ENCODE results near the gene SIGMAR1. TPM values are rescaled to one million over a fixed set of nuclear protein-coding genes. Genes with fewer than 3 reads are reported as not detected.
A peak's percentile ranks its signal among the peaks of the same experiment; 100 is the strongest.

Gene SIGMAR1
- total RNA-seq (2021; fragmentation: NEBNext Ultra II Directional; extraction: Animal tissue kit (Norgen Biotek cat#: 25700)) (84.2 and 86.8 TPM in 2 replicates), polyA plus RNA-seq (2011; rRNA removed) (134 and 169 TPM in 2 replicates), polyA minus RNA-seq (2011; rRNA and poly(A)+ RNA removed) (76.9 and 81.2 TPM in 2 replicates)
- polyA plus RNA-seq (2011; cell fraction: cytosol; rRNA removed): 106 TPM
- 96.3 TPM for polyA plus RNA-seq (2011; cell fraction: nucleus; rRNA removed)
- 93.0 to 157 TPM (median 138 TPM) in 4 replicates for polyA plus RNA-seq (2012, experiment 1 of 2)
- 125 TPM for polyA plus RNA-seq (2012, experiment 2 of 2)
- polyA plus RNA-seq (2013, experiment 1 of 2): 118 TPM
- polyA plus RNA-seq (2013, experiment 2 of 2): 156 TPM
- 57.5 TPM for polyA minus RNA-seq (2011; cell fraction: cytosol; rRNA and poly(A)+ RNA removed)
- 59.4 TPM for polyA minus RNA-seq (2011; cell fraction: nucleus; rRNA and poly(A)+ RNA removed)
- long read RNA-seq, experiment 1, transcript SIGMAR1-201 (4 exons, 1,656 nt): major isoform, 58 of 139 reads
- long read RNA-seq, experiment 1, transcript SIGMAR1-207 (3 exons, 610 nt): minor isoform, 5 of 139 reads
- long read RNA-seq, experiment 1, partial matches to known transcripts: 3 of 139 reads
- long read RNA-seq, experiment 1, other reads (novel, unspliced or antisense): 64 of 139 reads
- long read RNA-seq, experiment 2, partial matches to known transcripts: 0 of 11 reads
- long read RNA-seq, experiment 2, other reads (novel, unspliced or antisense): 7 of 11 reads

GRCh38 chr9:34637356-34638137 lies at the start of gene SIGMAR1:
Gene SIGMAR1, minus strand, starts transcription at chr9:34637787. Its CDS starts 90 bp downstream, at chr9:34637697.
- Histone ChIP-seq H3K56ac (replicated peaks; ENCODE audit: insufficient read length, low read depth, low read length) (no peak within 1 kb of the TSS), H4K20me1 (replicated peaks in 1 of 2; ENCODE audit: control insufficient read depth in 1 of 2, insufficient read depth in 2 of 2, low read length in 2 of 2) (peaks cover 0 to 11% of the 10 kb centered on the region in 2 experiments), H2BK12ac (ENCODE audit: low read depth, low read length) (peak within 1 kb of the TSS; percentile 68; the same call in 1 of the 2 replicates), H3K9me3 (ENCODE audit: insufficient read depth in 2 of 2, low read depth in 1 of 2, low read length in 1 of 2) (no peaks in the 10 kb centered on the region), H3K9ac (replicated peaks in 1 of 4; ENCODE audit: extremely low read depth in 1 of 4, low read depth in 3 of 4, low read length in 3 of 4) (peak within 1 kb of the TSS; percentile 63 to 74 (median 70)), H2BK15ac (ENCODE audit: low read length) (peak within 1 kb of the TSS; percentile 90; the same call in 1 of the 2 replicates), H3K79me1 (ENCODE audit: low read depth, low read length) (peaks cover 10% of the 10 kb centered on the region), H3K14ac (ENCODE audit: insufficient read length) (no peak within 1 kb of the TSS), H4K91ac (replicated peaks; ENCODE audit: insufficient read length, low read length) (peak within 1 kb of the TSS; percentile 72), H3K79me2 (ENCODE audit: control insufficient read depth in 1 of 2, insufficient read depth in 2 of 2, low read length in 2 of 2) (peaks cover 0 to 11% of the 10 kb centered on the region in 2 experiments; a peak in 2 of 4 replicates), H3K4ac (replicated peaks; ENCODE audit: insufficient read length, low read depth, low read length) (peak within 1 kb of the TSS; percentile 88), H3K27me3 (replicated peaks in 1 of 4; ENCODE audit: control insufficient read depth in 3 of 4, extremely low read depth in 1 of 4, insufficient read depth in 3 of 4, low read length in 3 of 4) (peaks cover 0 to 6% (median 3%) of the 10 kb centered on the region in 4 experiments; a peak in 2 of 7 replicates), H2BK5ac (ENCODE audit: low read depth, low read length) (peak within 1 kb of the TSS; percentile 86; the same call in 1 of the 2 replicates), H3K4me3 (ENCODE audit: extremely low read depth in 1 of 4, insufficient read depth in 2 of 4, low read depth in 3 of 4, low read length in 4 of 4) (peak within 1 kb of the TSS; percentile 71 to 78 (median 77)), H3K4me1 (replicated peaks in 1 of 4; ENCODE audit: control insufficient read depth in 3 of 4, insufficient read depth in 4 of 4, low read length in 3 of 4) (peaks cover 2 to 11% (median 8%) of the 10 kb centered on the region in 4 experiments; a peak in 4 of 7 replicates), H4K8ac (ENCODE audit: extremely low read depth, insufficient read depth, low read length) (peak within 1 kb of the TSS; percentile 77), H3K36me3 (ENCODE audit: control insufficient read depth in 2 of 4, insufficient read depth in 4 of 4, low read length in 3 of 4) (peaks cover 0 to 6% (median 2%) of the 10 kb centered on the region in 4 experiments; a peak in 3 of 8 replicates), H2AFZ (ENCODE audit: low read length) (no peak within 1 kb of the TSS; the same call in 1 of the 2 replicates), H3K18ac (ENCODE audit: extremely low read depth, low read length) (peak within 1 kb of the TSS; percentile 97), H3K27ac (ENCODE audit: low read depth, low read length) (no peak within 1 kb of the TSS; the same call in 1 of the 2 replicates), H2BK120ac (replicated peaks; ENCODE audit: low read depth, low read length) (no peak within 1 kb of the TSS), H3K23me2 (ENCODE audit: low read depth, low read length) (peaks cover 9% of the 10 kb centered on the region), H3K4me2 (ENCODE audit: insufficient read depth in 1 of 2, low read depth in 2 of 2, low read length in 2 of 2) (peak within 1 kb of the TSS; percentile 84 to 91), H4K5ac (ENCODE audit: insufficient read length, low read depth, low read length) (no peak within 1 kb of the TSS), H2AK5ac (ENCODE audit: low read depth, low read length) (no peak within 1 kb of the TSS), H2BK20ac (ENCODE audit: low read length) (no peak within 1 kb of the TSS), H3K23ac (ENCODE audit: insufficient read length) (no peak within 1 kb of the TSS)
- CTCF ChIA-PET (ENCODE audit: partially characterized antibody): interaction anchor here (0.7 to 18.5 kb wide), 19 partner anchors 9 to 201 kb away, joined by 3 to 401 read pairs (median 4); partner anchors contain the start of genes ARID3C, CCL21, CCL27 and DCTN3
- 2% methylated on average over 54 of the region's 74 CpGs; no CpG with 5 or more reads in 1 of the 2 experiments for WGBS, 2 experiments (ENCODE audit: extremely low coverage in 1 of 2, insufficient coverage in 1 of 2, insufficient read length in 1 of 2, insufficient replicate concordance in 2 of 2, low coverage in 1 of 2, low lambda C conversion rate in 2 of 2, missing lambda C conversion rate in 1 of 2)
- DNase-seq (ENCODE audit: low read depth in 1 of 2, low spot score in 2 of 2): peak; percentile 63 to 96
- POLR2A ChIA-PET (ENCODE audit: partially characterized antibody): interaction anchor here (0.6 to 11.3 kb wide), 13 partner anchors 8 to 172 kb away, joined by 3 to 127 read pairs (median 4); partner anchors contain the start of genes GALT, IL11RA and RPP25L
- no peak for FAIRE-seq
- TF ChIP-seq POLR2A (IDR thresholded peaks at IDR 0.05; ENCODE audit: control extremely low read depth in 1 of 2, low read depth in 2 of 2, low read length in 2 of 2) (peak; percentile 49 to 61; a peak in 2 of 3 replicates), SUZ12 (IDR thresholded peaks at IDR 0.05; ENCODE audit: low read length) (no peak), RFX5 (IDR thresholded peaks at IDR 0.05; ENCODE audit: borderline replicate concordance, low read depth, low read length) (no peak), CBX5 (IDR thresholded peaks at IDR 0.05; ENCODE audit: low read depth, low read length) (no peak), KDM4A (IDR thresholded peaks at IDR 0.05; ENCODE audit: low read depth, low read length, severe bottlenecking) (peak; percentile 99), EGR1 (IDR thresholded peaks at IDR 0.05; ENCODE audit: borderline replicate concordance, low read depth, low read length) (no peak), RBBP5 (IDR thresholded peaks at IDR 0.05; ENCODE audit: borderline replicate concordance, low read depth, low read length) (no peak; the same call in 1 of the 2 replicates)
